Kidney (tissue), 14 donors: Measurements from ENCODE around the gene HIGD1A. TPM values are rescaled to one million over a fixed set of nuclear protein-coding genes. Genes with fewer than 3 reads are reported as not detected.

Source experiments
- DNase-seq, 5 donors: peaks; one replicate each; pipeline ENCODE4 v3.0.0-alpha.2; 2013 to 2020
- FAIRE-seq: peaks from 2 replicates; lab custom pipeline; 2012; peaks lifted over from hg19 to GRCh38; lab: Jason Lieb, UNC
- H3K27ac ChIP-seq, 2 donors: one replicate each; pipeline ENCODE4 v1.7.0; 2013; ENCODE audit warnings: low read depth in 2 of 2, low read length in 2 of 2, inconsistent platforms in 1 of 2
- H3K27me3 ChIP-seq: one replicate; pipeline ENCODE4 v1.7.1; 2013; ENCODE audit warnings: low read length, inconsistent platforms; ENCODE audit not compliant: control insufficient read depth, insufficient read depth
- H3K36me3 ChIP-seq, 3 donors: one replicate each; pipeline versions ENCODE4 v1.7.0 to v1.7.1; 2013; ENCODE audit warnings: low read length in 3 of 3, control low read depth in 1 of 3, inconsistent platforms in 1 of 3; ENCODE audit not compliant: insufficient read depth in 3 of 3, control insufficient read depth in 2 of 3
- H3K4me1 ChIP-seq, 3 donors: one replicate each; pipeline versions ENCODE4 v1.7.0 to v1.7.1; 2013; ENCODE audit warnings: low read length in 3 of 3, inconsistent platforms in 1 of 3, low read depth in 1 of 3; ENCODE audit not compliant: control insufficient read depth in 2 of 3, insufficient read depth in 2 of 3
- H3K4me3 ChIP-seq, 3 donors: one replicate each; pipeline versions ENCODE4 v1.7.0 to v1.8.1; 2013; ENCODE audit warnings: low read length in 3 of 3, control low read depth in 1 of 3, inconsistent platforms in 1 of 3
- H3K9ac ChIP-seq, 3 donors: one replicate each; pipeline versions ENCODE4 v1.7.0 to v1.7.1; 2013; ENCODE audit warnings: low read length in 3 of 3, control low read depth in 1 of 3, inconsistent platforms in 1 of 3
- H3K9me3 ChIP-seq, 3 donors: one replicate each; pipeline versions ENCODE4 v1.7.0 to v1.7.1; 2013; ENCODE audit warnings: low read length in 3 of 3, control low read depth in 1 of 3, inconsistent platforms in 1 of 3; ENCODE audit not compliant: control insufficient read depth in 2 of 3, insufficient read depth in 1 of 3
- intact Hi-C: fragments of 100-400 bp; cut with DNase I; formaldehyde crosslinking; loops from one replicate; pipeline ENCODE4 v1.11.1; 2022
- polyA plus RNA-seq: library from polyadenylated mRNA; stranded (reverse); fragments of 350-450 nt; fragmentation: Illumina TruSeq; extraction: RNeasy Lipid Tissue Mini Kit (QIAGEN cat#74804); gene quantifications from one replicate; pipeline ENCODE4 v1.2.3, GENCODE V29; 2014; ENCODE audit warnings: low read depth, low replicate concordance; ENCODE audit not compliant: insufficient read depth
- total RNA-seq: library from RNA; stranded (reverse); fragmentation: NEBNext Ultra II Directional; extraction: Animal tissue kit (Norgen Biotek cat#: 25700); gene quantifications from one replicate; pipeline ENCODE4 v1.2.1, GENCODE V29; 2021
- TF ChIP-seq, protein P1 (sequence below): IDR thresholded peaks from 3 replicates; pipeline ENCODE4 v1.5.1; 2012; ENCODE audit warnings: mild to moderate bottlenecking, moderate library complexity, borderline replicate concordance; ENCODE audit not compliant: insufficient read depth; ENCODE audit errors: extremely low read depth
- donor health status: control.
- donor health status: control.
- donor health status: control.
- donor health status: control.
- donor health status: control.
- donor health status: DM: yes; HTN: yes; CAD: no.
- donor health status: Normal renal cell carcinoma (clear cell type).

The HIGD1A gene
- total and polyA plus RNA-seq, 2 donors from 2014 or later: 207 to 283 TPM

GRCh38 chr3:42846685-42847522 lies 42.6 kb upstream of the HIGD1A start:
- TF ChIP-seq, protein P1, sequence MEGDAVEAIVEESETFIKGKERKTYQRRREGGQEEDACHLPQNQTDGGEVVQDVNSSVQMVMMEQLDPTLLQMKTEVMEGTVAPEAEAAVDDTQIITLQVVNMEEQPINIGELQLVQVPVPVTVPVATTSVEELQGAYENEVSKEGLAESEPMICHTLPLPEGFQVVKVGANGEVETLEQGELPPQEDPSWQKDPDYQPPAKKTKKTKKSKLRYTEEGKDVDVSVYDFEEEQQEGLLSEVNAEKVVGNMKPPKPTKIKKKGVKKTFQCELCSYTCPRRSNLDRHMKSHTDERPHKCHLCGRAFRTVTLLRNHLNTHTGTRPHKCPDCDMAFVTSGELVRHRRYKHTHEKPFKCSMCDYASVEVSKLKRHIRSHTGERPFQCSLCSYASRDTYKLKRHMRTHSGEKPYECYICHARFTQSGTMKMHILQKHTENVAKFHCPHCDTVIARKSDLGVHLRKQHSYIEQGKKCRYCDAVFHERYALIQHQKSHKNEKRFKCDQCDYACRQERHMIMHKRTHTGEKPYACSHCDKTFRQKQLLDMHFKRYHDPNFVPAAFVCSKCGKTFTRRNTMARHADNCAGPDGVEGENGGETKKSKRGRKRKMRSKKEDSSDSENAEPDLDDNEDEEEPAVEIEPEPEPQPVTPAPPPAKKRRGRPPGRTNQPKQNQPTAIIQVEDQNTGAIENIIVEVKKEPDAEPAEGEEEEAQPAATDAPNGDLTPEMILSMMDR: no peak
- peak overlapping the region; percentile 49 to 61 for H3K27ac ChIP-seq
- H3K4me3 ChIP-seq: no peak overlapping the region
- peak in 2 of 5 donors; percentile 26 to 42 for DNase-seq
- intact Hi-C loops: no loop called here
- no peaks in the 10 kb centered on the region for H3K36me3 ChIP-seq
- no peaks in the 10 kb centered on the region for H3K9me3 ChIP-seq
- no peaks in the 10 kb centered on the region for H3K27me3 ChIP-seq
- H3K4me1 ChIP-seq: peaks cover 0 to 18% (median 12%) of the 10 kb centered on the region in 3 donors
- H3K9ac ChIP-seq: no peak overlapping the region
- FAIRE-seq: no peak

DNA sequence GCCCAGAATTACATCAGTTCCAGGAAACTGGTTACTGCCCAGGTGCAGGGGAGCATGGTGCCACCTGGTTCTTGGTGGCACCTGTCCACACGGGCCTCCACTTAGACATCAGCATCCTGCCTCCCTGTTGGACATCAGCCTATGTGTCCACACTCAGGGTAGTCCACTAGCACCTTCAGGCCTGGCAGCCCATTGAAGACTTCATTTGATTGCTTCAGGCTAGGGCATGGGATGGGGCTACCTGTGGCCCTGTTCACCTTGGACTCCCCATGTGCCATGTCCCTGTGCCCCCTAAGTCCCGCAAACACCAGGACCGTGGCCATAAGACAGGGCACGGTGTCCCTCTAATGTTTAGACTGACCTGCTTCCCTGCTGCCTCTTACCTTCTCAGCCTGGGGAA lies 40.5 kb upstream of the HIGD1A start:
- no peak overlapping the region for H3K9ac ChIP-seq
- no peaks in the 10 kb centered on the region for H3K27me3 ChIP-seq
- no peak overlapping the region for H3K27ac ChIP-seq
- TF ChIP-seq, protein P1: no peak
- no peaks in the 10 kb centered on the region for H3K36me3 ChIP-seq
- FAIRE-seq (no peak), DNase-seq (peak in 1 of 5 donors; percentile 21)
- intact Hi-C loops: no loop called here
- no peak overlapping the region for H3K4me3 ChIP-seq
- peaks cover 0 to 18% (median 12%) of the 10 kb centered on the region in 3 donors for H3K4me1 ChIP-seq
- no peaks in the 10 kb centered on the region for H3K9me3 ChIP-seq

- H3K27me3 ChIP-seq: no peaks in the 10 kb centered on the region
- peak in 1 of 5 donors; percentile 28 for DNase-seq
- intact Hi-C loops: no loop called here
- H3K36me3 ChIP-seq: no peaks in the 10 kb centered on the region
- H3K9ac ChIP-seq: no peak overlapping the region
- FAIRE-seq: no peak
- peak overlapping the region in 1 of 2 donors; percentile 48 for H3K27ac ChIP-seq
- TF ChIP-seq, protein P1: no peak
- H3K9me3 ChIP-seq: no peaks in the 10 kb centered on the region
- no peak overlapping the region for H3K4me3 ChIP-seq
- peaks cover 0 to 18% (median 12%) of the 10 kb centered on the region in 3 donors for H3K4me1 ChIP-seq
Measured at GRCh38 chr3:42844412-42844713, 40.1 kb upstream of the HIGD1A start.
